ENCODE data around the gene CEP112. TPM values are rescaled to one million over a fixed set of nuclear protein-coding genes. Genes with fewer than 3 reads are reported as not detected.

CEP112 gene
- total and polyA plus RNA-seq, 2 of the 13 experiments (the other 11 are each of a cell fraction or from before 2014, with no cell fraction given) = 1.2 to 3.4 TPM

DNA sequence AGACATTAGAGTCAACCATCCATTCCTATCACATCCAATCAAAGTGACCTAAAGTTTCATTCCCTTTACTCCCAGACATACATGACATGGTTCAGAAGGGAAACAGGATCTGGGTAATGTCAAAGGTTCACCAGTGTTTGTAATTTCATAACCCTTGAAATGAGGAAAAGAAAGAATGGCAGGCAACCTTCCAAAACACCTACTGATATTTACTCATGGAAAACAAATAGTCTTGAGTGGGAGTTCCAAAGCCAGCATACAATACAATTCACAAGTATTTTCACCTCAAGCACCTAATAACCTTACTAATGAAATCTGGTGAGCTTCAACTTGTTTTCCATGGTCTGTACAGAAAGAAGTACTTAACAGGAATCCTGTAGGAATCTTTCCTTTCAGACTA lies 557.9 kb downstream of the CEP112 start (continued):
- TF ChIP-seq PHF20 (CRISPR knock-in tag; IDR thresholded peaks at IDR 0.05) = no peak
- no peak for TF ChIP-seq ZKSCAN1 (IDR thresholded peaks at IDR 0.05; ENCODE audit: low read length)
- TF ChIP-seq, protein P1, sequence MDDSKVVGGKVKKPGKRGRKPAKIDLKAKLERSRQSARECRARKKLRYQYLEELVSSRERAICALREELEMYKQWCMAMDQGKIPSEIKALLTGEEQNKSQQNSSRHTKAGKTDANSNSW (CRISPR knock-in tag; IDR thresholded peaks at IDR 0.05; ENCODE audit: borderline replicate concordance) = no peak
- TF ChIP-seq, protein P2, sequence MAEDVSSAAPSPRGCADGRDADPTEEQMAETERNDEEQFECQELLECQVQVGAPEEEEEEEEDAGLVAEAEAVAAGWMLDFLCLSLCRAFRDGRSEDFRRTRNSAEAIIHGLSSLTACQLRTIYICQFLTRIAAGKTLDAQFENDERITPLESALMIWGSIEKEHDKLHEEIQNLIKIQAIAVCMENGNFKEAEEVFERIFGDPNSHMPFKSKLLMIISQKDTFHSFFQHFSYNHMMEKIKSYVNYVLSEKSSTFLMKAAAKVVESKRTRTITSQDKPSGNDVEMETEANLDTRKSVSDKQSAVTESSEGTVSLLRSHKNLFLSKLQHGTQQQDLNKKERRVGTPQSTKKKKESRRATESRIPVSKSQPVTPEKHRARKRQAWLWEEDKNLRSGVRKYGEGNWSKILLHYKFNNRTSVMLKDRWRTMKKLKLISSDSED (CRISPR knock-in tag; IDR thresholded peaks at IDR 0.05) = no peak
- TF ChIP-seq POLR2AphosphoS5 (IDR thresholded peaks at IDR 0.05; ENCODE audit: low read depth, low read length) = no peak
- no peak for TF ChIP-seq ZNF207 (IDR thresholded peaks at IDR 0.05; ENCODE audit: borderline replicate concordance)
- TF ChIP-seq HHEX (CRISPR knock-in tag; IDR thresholded peaks at IDR 0.05) = no peak
- TF ChIP-seq ZNF652 (CRISPR knock-in tag; IDR thresholded peaks at IDR 0.05; ENCODE audit: borderline replicate concordance, low read depth) = peak; percentile 48; the same call in 1 of the 2 replicates
- no peak for TF ChIP-seq KLF15 (CRISPR knock-in tag; IDR thresholded peaks at IDR 0.05; ENCODE audit: borderline replicate concordance)
- TF ChIP-seq NFYC (CRISPR knock-in tag; IDR thresholded peaks at IDR 0.05) = no peak
- TF ChIP-seq HOMEZ (CRISPR knock-in tag; IDR thresholded peaks at IDR 0.05; ENCODE audit: low read depth) = peak; percentile 40; the same call in 1 of the 2 replicates
- peak; percentile 99 for TF ChIP-seq RARA (CRISPR knock-in tag; IDR thresholded peaks at IDR 0.05)
- peak; percentile 79; the same call in 1 of the 2 replicates for TF ChIP-seq RERE (CRISPR knock-in tag; IDR thresholded peaks at IDR 0.05; ENCODE audit: low read depth)
- TF ChIP-seq SATB2 (CRISPR knock-in tag; IDR thresholded peaks at IDR 0.05) = no peak
- no peak for TF ChIP-seq THAP9 (CRISPR knock-in tag; IDR thresholded peaks at IDR 0.05; ENCODE audit: borderline replicate concordance)
- TF ChIP-seq NFE2L1 (CRISPR knock-in tag; IDR thresholded peaks at IDR 0.05; ENCODE audit: borderline replicate concordance) = no peak
- TF ChIP-seq MAFK (conservative IDR thresholded peaks at IDR 0.05 in 1 of 2, IDR thresholded peaks at IDR 0.05 in 1 of 2; ENCODE audit: low read length in 2 of 2) = no peak
- no peak for TF ChIP-seq EED (CRISPR knock-in tag; IDR thresholded peaks at IDR 0.05)
- peak; percentile 70 for TF ChIP-seq KLF11 (CRISPR knock-in tag; IDR thresholded peaks at IDR 0.05)
- TF ChIP-seq ERF (CRISPR knock-in tag; IDR thresholded peaks at IDR 0.05) = peak; percentile 54; the same call in 1 of the 2 replicates

All from HepG2 (cell line).